M059J (cell line): Measurements from ENCODE around the gene ZNF764. TPM values are rescaled to one million over a fixed set of nuclear protein-coding genes. Genes with fewer than 3 reads are reported as not detected.
A peak's percentile ranks its signal among the peaks of the same experiment; 100 is the strongest.
"Not testable (repeated sequence)": the region's sequence is repeated elsewhere in the genome, so short reads cannot be mapped to it uniquely, and the experiment has no call there.

Source experiments
- DNase-seq: peaks from one replicate; pipeline ENCODE4 v3.0.0-alpha.2; 2012; ENCODE audit warnings: low read depth
- total RNA-seq: library from RNA; depleted of rRNA; stranded (reverse); fragments of >200 nt; shearing (Covaris generic); gene quantifications from 2 replicates; pipeline ENCODE4 v1.2.3, GENCODE V29; 2014; rRNA removed

ZNF764 gene
- total RNA-seq: 3.8 and 9.4 TPM in 2 replicates

GRCh38 chr16:30557957-30558788, at the start of gene ZNF764:
ZNF764 (minus strand) TSS chr16:30558374; CDS start chr16:30558182, 192 bp downstream.
- DNase-seq: peak; percentile 99

- no peak for DNase-seq
Measured at GRCh38 chr16:30606004-30606403, 47.8 kb upstream of the ZNF764 start.

- DNase-seq: no peak
Measured at GRCh38 chr16:30605158-30605557, 47.0 kb upstream of the ZNF764 start.

- no peak for DNase-seq
Measured at GRCh38 chr16:30604316-30604947, 46.3 kb upstream of the ZNF764 start.

GRCh38 chr16:30603945-30604315, 45.8 kb upstream of the ZNF764 start:
- no peak for DNase-seq

- peak; percentile 8 for DNase-seq
Measured at GRCh38 chr16:30602616-30603277, 44.6 kb upstream of the ZNF764 start.

GRCh38 chr16:30601966-30602365, 43.8 kb upstream of the ZNF764 start:
- no peak for DNase-seq

DNA sequence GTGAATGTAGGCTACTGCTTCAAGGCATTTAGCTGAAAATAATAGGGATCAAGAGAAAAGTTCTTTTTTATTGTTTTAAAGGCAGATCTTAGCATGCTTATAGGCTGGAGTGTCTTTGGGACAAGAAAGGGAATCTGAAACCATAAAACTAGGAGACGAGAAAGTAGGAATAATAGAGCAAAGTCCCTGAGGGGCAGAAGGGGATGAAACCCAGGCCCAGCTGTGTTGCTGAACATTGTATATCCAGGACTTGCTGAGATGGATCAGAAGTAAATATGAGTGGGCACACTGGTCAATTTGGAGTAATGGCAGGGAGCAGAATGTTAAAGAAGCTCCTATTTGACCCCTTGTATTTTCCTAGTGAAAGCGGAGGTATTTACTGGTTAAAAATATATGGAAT, 42.8 kb upstream of the ZNF764 start:
- DNase-seq: no peak

DNA sequence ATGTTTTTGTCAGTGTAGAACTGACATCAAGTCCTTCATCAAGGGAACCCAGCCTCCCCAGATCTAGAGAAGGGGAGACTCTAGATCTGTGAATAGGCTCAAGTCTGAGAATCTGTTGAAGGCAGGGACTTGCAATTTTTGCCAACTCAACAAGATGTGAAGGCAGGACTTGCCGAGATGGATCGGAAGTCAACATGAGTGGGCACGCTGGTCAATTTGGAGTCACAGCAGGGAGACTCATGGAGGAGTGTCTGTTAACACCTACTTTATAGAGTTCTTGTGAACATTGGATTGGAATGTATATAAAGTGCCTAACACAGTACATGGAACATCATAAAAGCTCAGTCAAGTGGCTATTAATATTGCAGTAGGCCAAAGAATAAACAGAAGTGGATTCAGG, 42.0 kb upstream of the ZNF764 start:
- DNase-seq: no peak

- DNase-seq: no peak
Measured at GRCh38 chr16:30592871-30593270, 34.7 kb upstream of the ZNF764 start.

- DNase-seq: not testable (repeated sequence)
Measured at GRCh38 chr16:30590869-30591268, 32.7 kb upstream of the ZNF764 start.

- not testable (repeated sequence) for DNase-seq
Measured at GRCh38 chr16:30589582-30589981, 31.4 kb upstream of the ZNF764 start.

DNA sequence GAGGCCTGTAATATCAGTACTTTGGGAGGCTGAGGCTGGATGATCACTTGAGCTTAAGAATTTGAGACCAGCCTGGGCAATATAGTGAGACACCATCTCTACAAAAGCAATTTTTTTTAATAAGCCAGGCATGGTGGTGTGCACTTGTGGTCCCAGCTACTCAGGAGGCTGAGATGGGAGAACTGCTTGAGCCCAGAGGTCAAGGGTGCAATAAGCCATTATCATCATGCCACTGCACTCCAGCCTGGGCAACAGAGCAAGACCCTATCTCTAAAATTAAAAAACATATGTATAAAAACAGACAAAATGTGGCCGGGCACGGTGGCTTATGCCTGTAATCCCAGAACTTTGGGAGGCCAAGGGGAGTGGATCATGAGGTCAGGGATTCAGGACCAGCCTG, 30.5 kb upstream of the ZNF764 start:
- DNase-seq: no peak

DNA sequence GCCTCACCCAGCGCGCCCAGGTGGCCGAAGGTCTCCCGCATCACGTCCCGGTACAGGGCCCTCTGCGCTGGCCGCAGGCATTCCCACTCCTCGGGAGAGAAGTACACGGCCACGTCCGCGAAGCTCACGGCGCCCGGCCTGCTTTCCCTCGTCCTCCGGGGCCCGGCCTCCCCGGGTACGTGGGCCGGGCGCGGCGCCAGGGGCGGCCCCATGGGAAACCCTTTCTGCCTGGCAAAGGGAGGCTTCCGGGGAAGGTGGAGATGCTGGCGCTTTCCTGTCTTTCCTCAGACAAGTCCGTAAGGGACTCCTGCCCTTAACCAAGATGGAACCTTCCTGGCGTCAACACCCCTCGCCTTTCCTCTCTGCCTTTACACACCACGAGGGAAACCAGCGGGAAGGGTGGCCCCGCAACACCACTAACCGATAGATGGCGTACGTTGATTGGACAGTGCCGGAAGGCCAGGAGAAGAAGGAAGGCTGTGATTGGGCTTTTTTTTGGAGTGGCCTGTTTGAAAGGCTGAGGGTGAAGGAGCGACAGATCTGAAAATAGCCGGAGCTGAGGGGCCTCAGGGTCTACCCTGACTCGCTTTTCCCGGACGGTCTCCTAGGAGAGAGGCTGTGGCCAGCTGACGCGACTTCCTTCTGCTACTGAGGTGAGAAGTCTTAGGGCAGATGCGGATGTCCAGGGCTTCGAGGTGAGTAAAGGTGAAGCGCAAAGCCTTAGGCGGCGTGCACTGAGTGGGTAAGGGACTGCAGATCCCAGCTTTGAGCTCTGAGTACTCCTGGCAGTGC, 27.4 kb upstream of the ZNF764 start, which contains the start of gene ZNF785:
ZNF785 (minus strand) TSS at position 298 of the 792 bp plus-strand sequence; CDS start at position 212, 86 bp downstream.
- DNase-seq: peak; percentile 100

GRCh38 chr16:30585022-30585399, 26.8 kb upstream of the ZNF764 start:
- peak; percentile 43 for DNase-seq

- DNase-seq: no peak
Measured at GRCh38 chr16:30582611-30583340, 24.6 kb upstream of the ZNF764 start.

DNA sequence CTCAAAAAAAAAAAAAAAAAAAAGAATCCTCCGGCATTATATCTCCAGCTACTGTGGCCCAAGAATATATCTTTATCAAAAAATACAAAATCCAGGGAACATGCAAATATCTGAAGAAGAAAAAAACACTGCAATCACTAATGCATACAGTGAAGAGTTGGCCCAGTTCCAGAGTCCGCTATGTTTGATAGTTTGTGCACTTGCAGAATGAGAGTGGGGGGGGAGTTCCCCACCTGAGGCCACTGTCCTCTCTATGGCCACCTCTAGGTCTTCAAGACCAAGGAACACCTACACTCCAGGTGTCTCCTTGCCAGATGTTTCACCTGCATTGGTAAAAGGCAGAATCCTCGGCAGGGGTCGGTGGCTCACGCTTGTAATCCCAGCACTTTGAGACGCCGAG, 23.3 kb upstream of the ZNF764 start:
- no peak for DNase-seq

DNA sequence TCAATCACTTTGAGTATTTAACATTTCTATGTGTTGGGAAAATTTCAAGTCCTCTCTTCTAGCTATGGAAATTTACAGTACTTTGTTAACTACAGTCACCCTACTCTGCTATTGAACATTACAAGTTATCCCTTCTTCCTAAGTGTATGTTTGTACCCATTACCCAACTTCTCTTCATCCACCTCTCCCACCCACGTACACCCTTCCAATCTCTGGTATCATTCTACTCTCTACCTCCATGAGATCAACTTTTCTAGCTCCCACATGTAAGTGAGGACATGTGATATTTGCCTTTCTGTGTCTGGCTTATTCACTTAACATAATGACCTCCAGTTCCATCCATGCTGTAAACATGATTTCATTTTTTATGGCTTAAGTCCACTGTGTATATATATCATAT, 16.5 kb upstream of the ZNF764 start:
- no peak for DNase-seq

GRCh38 chr16:30571445-30572322, 13.5 kb upstream of the ZNF764 start, which contains the start of gene ZNF688:
ZNF688 (minus strand) TSS chr16:30571714; CDS start chr16:30571629, 85 bp downstream.
- peak; percentile 97 for DNase-seq
